GM18511 (cell line): ENCODE results near the gene CHPF.

ENCODE experiments used
- ATAC-seq: cut with Tn5 transposase; IDR thresholded peaks from one replicate; pipeline ENCODE4 v1.9.1; 2021; ENCODE audit warnings: mild to moderate bottlenecking, moderate library complexity; ENCODE audit not compliant: unreplicated experiment

CHPF gene

GRCh38 chr2:219553168-219553417 is 9.5 kb upstream of the CHPF start:
- no peak for ATAC-seq

GRCh38 chr2:219552382-219553167 is 9.0 kb upstream of the CHPF start:
- ATAC-seq, result peak; percentile 93

- peak; percentile 30 for ATAC-seq
These were observed 8.1 kb upstream of the CHPF start for GRCh38 chr2:219551441-219552381.

GRCh38 chr2:219549619-219550018 is 6.0 kb upstream of the CHPF start:
- ATAC-seq, result no peak

- no peak for ATAC-seq
These were observed 5.4 kb upstream of the CHPF start for GRCh38 chr2:219548990-219549389.

GRCh38 chr2:219547621-219548020 is 4.0 kb upstream of the CHPF start:
- ATAC-seq, result no peak

GRCh38 chr2:219545943-219546352 is 2.3 kb upstream of the CHPF start:
- ATAC-seq, result no peak

- no peak for ATAC-seq
These were observed 1.8 kb upstream of the CHPF start for GRCh38 chr2:219545295-219545942.

GRCh38 chr2:219544567-219544966 is 958 bp upstream of the CHPF start:
- ATAC-seq, result no peak

- ATAC-seq, result peak; percentile 41
These were observed 546 bp downstream of the CHPF start for GRCh38 chr2:219542931-219543595.

GRCh38 chr2:219541611-219542180 is 1.9 kb downstream of the CHPF start:
- peak; percentile 54 for ATAC-seq

- ATAC-seq, result no peak
These were observed 2.7 kb downstream of the CHPF start for GRCh38 chr2:219540784-219541504.

- ATAC-seq, result no peak
These were observed 3.5 kb downstream of the CHPF start for GRCh38 chr2:219539926-219540678.

- ATAC-seq, result no peak
These were observed 4.4 kb downstream of the CHPF start for GRCh38 chr2:219538956-219539788.

- no peak for ATAC-seq
These were observed 5.1 kb downstream of the CHPF start for GRCh38 chr2:219538504-219538951.

- ATAC-seq, result no peak
These were observed 5.7 kb downstream of the CHPF start for GRCh38 chr2:219537657-219538488.

- ATAC-seq, result no peak
These were observed 6.6 kb downstream of the CHPF start for GRCh38 chr2:219536967-219537366.

- ATAC-seq, result no peak
These were observed 7.2 kb downstream of the CHPF start for GRCh38 chr2:219536425-219536824.
